Ishikawa (cell line): ENCODE results near the gene MYG1.
A peak's percentile ranks its signal among the peaks of the same experiment; 100 is the strongest.

Experiments
- CEBPB ChIP-seq: IDR thresholded peaks from 2 replicates; pipeline ENCODE4 v1.6.1; 2012
- EP300 ChIP-seq: IDR thresholded peaks from 2 replicates; pipeline ENCODE4 v1.6.1; 2012; ENCODE audit warnings: borderline replicate concordance
- RAD21 ChIP-seq: IDR thresholded peaks from 2 replicates; pipeline ENCODE4 v1.6.1; 2012; ENCODE audit warnings: low read depth
- TAF1 ChIP-seq: IDR thresholded peaks from 2 replicates; pipeline ENCODE4 v1.6.1; 2012; ENCODE audit warnings: low read depth, mild to moderate bottlenecking
- TEAD4 ChIP-seq: IDR thresholded peaks from 2 replicates; pipeline ENCODE4 v1.6.1; 2012
- YY1 ChIP-seq: IDR thresholded peaks from 2 replicates; pipeline ENCODE4 v1.6.1; 2012; ENCODE audit warnings: low read depth
- TF ChIP-seq, protein P1 (sequence below): IDR thresholded peaks from 2 replicates; pipeline ENCODE4 v1.6.1; 2012
- TF ChIP-seq, protein P2 (sequence below): IDR thresholded peaks from 2 replicates; pipeline ENCODE4 v1.6.1; 2012; ENCODE audit warnings: low read depth, mild to moderate bottlenecking

DNA sequence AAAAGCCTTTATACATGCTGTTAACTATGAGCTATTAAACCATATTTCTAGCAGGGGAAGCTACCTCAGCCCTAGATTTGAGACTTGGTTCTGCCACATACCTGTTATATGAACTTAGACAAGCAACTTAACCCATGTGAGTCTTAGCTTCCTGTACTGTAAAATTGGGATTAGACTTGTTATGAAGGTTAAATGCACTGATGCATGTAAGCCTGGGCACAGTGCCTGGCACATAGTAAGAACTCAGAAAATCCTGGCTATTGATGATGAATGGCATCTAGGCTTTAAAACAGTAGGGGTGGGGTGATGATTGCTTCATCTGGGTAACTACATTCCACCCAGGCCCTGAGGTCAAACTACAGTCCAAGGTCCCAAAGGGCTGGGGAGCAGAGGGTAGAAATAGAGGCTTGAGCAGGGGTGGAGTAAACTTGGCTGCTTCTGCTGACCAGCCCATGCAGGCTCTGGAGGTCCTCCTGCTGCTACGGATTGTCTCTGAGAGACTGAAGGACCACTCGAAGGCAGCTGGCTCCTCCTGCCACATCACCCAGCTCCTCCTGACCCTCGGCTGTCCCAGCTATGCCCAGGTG lies 20.1 kb upstream of the MYG1 start:
- TF ChIP-seq CEBPB (peak; percentile 62), TAF1 (no peak), YY1 (no peak), EP300 (no peak), RAD21 (no peak), TEAD4 (0 out of 2 replicates have a peak, but pooled peaks have one; percentile 14)
- TF ChIP-seq, protein P1, sequence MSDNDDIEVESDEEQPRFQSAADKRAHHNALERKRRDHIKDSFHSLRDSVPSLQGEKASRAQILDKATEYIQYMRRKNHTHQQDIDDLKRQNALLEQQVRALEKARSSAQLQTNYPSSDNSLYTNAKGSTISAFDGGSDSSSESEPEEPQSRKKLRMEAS, result no peak
- TF ChIP-seq, protein P2, sequence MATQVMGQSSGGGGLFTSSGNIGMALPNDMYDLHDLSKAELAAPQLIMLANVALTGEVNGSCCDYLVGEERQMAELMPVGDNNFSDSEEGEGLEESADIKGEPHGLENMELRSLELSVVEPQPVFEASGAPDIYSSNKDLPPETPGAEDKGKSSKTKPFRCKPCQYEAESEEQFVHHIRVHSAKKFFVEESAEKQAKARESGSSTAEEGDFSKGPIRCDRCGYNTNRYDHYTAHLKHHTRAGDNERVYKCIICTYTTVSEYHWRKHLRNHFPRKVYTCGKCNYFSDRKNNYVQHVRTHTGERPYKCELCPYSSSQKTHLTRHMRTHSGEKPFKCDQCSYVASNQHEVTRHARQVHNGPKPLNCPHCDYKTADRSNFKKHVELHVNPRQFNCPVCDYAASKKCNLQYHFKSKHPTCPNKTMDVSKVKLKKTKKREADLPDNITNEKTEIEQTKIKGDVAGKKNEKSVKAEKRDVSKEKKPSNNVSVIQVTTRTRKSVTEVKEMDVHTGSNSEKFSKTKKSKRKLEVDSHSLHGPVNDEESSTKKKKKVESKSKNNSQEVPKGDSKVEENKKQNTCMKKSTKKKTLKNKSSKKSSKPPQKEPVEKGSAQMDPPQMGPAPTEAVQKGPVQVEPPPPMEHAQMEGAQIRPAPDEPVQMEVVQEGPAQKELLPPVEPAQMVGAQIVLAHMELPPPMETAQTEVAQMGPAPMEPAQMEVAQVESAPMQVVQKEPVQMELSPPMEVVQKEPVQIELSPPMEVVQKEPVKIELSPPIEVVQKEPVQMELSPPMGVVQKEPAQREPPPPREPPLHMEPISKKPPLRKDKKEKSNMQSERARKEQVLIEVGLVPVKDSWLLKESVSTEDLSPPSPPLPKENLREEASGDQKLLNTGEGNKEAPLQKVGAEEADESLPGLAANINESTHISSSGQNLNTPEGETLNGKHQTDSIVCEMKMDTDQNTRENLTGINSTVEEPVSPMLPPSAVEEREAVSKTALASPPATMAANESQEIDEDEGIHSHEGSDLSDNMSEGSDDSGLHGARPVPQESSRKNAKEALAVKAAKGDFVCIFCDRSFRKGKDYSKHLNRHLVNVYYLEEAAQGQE, result no peak
